ENCODE results near the gene COL4A1. TPM values are rescaled to one million over a fixed set of nuclear protein-coding genes. Genes with fewer than 3 reads are reported as not detected.

Gene COL4A1
- total RNA-seq, 2 donors from 2014 or later, result 140 to 201 TPM

- peak; percentile 16 for DNase-seq (ENCODE audit: low spot score)
Measured at GRCh38 chr13:110345266-110345665, 38.3 kb upstream of the COL4A1 start.

GRCh38 chr13:110344320-110344719, 37.4 kb upstream of the COL4A1 start:
- H3K36me3 ChIP-seq, result no peaks in the 10 kb centered on the region
- peaks cover 0 to 82% of the 10 kb centered on the region in 2 donors for H3K4me1 ChIP-seq
- no peaks in the 10 kb centered on the region for H3K27me3 ChIP-seq
- no peaks in the 10 kb centered on the region for H3K9me3 ChIP-seq
- H3K27ac ChIP-seq, result peak overlapping the region in 1 of 2 donors; percentile 74
- peak; percentile 4 for DNase-seq (ENCODE audit: low spot score)
- H3K4me3 ChIP-seq, result no peak overlapping the region
- TF ChIP-seq CTCF (IDR thresholded peaks at IDR 0.05), result no peak

More at GRCh38 chr13:110345266-110345665, 38.3 kb upstream of the COL4A1 start:
- H3K36me3 ChIP-seq, result no peaks in the 10 kb centered on the region
- no peaks in the 10 kb centered on the region for H3K9me3 ChIP-seq
- TF ChIP-seq CTCF (IDR thresholded peaks at IDR 0.05), result no peak
- peak overlapping the region; percentile 4 to 74 for H3K27ac ChIP-seq
- no peaks in the 10 kb centered on the region for H3K27me3 ChIP-seq
- no peak overlapping the region for H3K4me3 ChIP-seq
- H3K4me1 ChIP-seq, result peaks cover 0 to 82% of the 10 kb centered on the region in 2 donors

GRCh38 chr13:110343241-110343865, 36.4 kb upstream of the COL4A1 start:
- DNase-seq (ENCODE audit: low spot score), result peak; percentile 53
- TF ChIP-seq CTCF (IDR thresholded peaks at IDR 0.05), result no peak
- Histone ChIP-seq H3K36me3 (no peaks in the 10 kb centered on the region), H3K27me3 (no peaks in the 10 kb centered on the region), H3K4me1 (peaks cover 0 to 82% of the 10 kb centered on the region in 2 donors), H3K9me3 (no peaks in the 10 kb centered on the region), H3K27ac (peak overlapping the region; percentile 91 to 93), H3K4me3 (no peak overlapping the region)

- DNase-seq (ENCODE audit: low spot score), result no peak
- no peak for TF ChIP-seq CTCF (IDR thresholded peaks at IDR 0.05)
- H3K36me3 ChIP-seq, result no peaks in the 10 kb centered on the region
- peaks cover 0 to 82% of the 10 kb centered on the region in 2 donors for H3K4me1 ChIP-seq
- H3K9me3 ChIP-seq, result no peaks in the 10 kb centered on the region
- no peak overlapping the region for H3K4me3 ChIP-seq
- peak overlapping the region; percentile 91 to 93 for H3K27ac ChIP-seq
- no peaks in the 10 kb centered on the region for H3K27me3 ChIP-seq
Measured at GRCh38 chr13:110342474-110342873, 35.5 kb upstream of the COL4A1 start.

GRCh38 chr13:110341445-110342244, 34.7 kb upstream of the COL4A1 start:
- H3K27me3 ChIP-seq, result no peaks in the 10 kb centered on the region
- peak overlapping the region; percentile 91 to 93 for H3K27ac ChIP-seq
- no peak for TF ChIP-seq CTCF (IDR thresholded peaks at IDR 0.05)
- H3K36me3 ChIP-seq, result no peaks in the 10 kb centered on the region
- H3K4me3 ChIP-seq, result peak overlapping the region in 1 of 2 donors; percentile 18
- DNase-seq (ENCODE audit: low spot score), result peak; percentile 83
- peaks cover 0 to 82% of the 10 kb centered on the region in 2 donors for H3K4me1 ChIP-seq
- H3K9me3 ChIP-seq, result no peaks in the 10 kb centered on the region

Measured in right atrium auricular region (tissue), 2 donors.